Measurements from ENCODE around the gene C16orf92.

DNA sequence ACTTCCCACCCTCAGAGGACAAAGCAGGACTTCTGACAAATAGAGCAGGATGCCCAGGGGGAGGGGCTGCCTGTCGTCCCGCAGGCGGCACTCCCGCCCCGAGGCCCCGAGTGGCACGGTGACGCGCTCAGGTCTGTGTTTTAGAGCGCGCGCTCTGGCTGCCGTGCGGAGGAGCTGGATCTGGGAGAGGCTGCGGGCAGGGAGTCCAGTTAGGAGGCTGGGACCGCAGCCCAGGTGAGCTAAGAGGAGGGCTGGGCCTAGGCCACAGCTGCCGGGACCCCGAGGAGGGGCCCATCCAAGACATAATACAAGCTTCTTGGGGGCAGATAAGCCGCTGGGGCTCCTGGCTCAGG lies 18.6 kb upstream of the C16orf92 start:
- TF ChIP-seq POLR2A (IDR thresholded peaks at IDR 0.05; ENCODE audit: low read depth) = no peak
- TF ChIP-seq, protein P1, sequence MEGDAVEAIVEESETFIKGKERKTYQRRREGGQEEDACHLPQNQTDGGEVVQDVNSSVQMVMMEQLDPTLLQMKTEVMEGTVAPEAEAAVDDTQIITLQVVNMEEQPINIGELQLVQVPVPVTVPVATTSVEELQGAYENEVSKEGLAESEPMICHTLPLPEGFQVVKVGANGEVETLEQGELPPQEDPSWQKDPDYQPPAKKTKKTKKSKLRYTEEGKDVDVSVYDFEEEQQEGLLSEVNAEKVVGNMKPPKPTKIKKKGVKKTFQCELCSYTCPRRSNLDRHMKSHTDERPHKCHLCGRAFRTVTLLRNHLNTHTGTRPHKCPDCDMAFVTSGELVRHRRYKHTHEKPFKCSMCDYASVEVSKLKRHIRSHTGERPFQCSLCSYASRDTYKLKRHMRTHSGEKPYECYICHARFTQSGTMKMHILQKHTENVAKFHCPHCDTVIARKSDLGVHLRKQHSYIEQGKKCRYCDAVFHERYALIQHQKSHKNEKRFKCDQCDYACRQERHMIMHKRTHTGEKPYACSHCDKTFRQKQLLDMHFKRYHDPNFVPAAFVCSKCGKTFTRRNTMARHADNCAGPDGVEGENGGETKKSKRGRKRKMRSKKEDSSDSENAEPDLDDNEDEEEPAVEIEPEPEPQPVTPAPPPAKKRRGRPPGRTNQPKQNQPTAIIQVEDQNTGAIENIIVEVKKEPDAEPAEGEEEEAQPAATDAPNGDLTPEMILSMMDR (IDR thresholded peaks at IDR 0.05) = no peak

Data from esophagus muscularis mucosa (tissue), 3 donors.